Stimulated activated CD8-positive, alpha-beta memory T cell treated with anti-CD3 and anti-CD28 coated beads, Interleukin-4, amount 100 ng/mL, for 48 hours (primary cell): ENCODE data around the gene REEP6.
"Not testable (repeated sequence)": the region's sequence is repeated elsewhere in the genome, so short reads cannot be mapped to it uniquely, and the experiment has no call there.

Experiments
- DNase-seq: peaks from one replicate; pipeline ENCODE4 v3.0.0-alpha.2; 2020

Gene REEP6

DNA sequence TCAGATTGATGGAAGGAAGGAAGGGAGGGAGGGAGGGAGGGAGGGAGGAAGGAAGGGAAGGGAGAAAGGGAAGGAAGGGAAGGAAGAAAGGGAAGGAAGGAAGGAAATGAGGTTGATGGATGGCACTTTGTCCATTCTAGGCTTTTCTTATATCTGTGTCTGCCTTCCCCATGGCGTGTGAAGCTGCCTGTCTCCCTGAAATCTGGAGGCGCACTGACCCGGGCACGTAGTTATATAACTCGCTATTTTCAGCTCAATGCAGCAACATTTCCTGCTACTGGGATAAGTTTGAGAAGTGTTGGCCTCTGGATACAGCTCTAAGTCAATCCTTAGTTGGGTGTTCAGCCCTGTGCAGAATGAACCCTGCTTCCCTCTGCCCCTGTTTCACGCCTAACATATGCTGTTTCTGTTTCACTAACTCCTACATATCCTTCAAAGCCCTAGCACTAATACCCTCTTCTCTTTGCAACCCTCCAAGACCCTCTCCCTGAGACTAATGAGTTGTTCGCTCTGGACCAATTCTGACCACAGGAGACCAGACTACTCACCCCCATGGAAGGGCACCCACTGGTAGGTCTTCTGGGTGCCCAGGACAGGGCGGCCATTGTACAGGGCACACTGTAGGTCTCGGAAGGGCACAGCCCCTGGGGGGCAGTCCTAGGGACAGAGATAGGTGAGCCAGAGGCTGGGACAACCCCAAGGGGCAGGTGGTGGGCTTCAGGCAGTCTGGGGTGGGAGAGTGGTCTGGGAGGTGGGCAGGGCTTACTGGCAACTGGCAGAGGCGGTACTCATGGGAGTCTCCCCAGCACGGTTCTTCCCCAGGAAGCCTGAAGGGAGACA, 18.8 kb downstream of the REEP6 start:
- DNase-seq: no peak

DNA sequence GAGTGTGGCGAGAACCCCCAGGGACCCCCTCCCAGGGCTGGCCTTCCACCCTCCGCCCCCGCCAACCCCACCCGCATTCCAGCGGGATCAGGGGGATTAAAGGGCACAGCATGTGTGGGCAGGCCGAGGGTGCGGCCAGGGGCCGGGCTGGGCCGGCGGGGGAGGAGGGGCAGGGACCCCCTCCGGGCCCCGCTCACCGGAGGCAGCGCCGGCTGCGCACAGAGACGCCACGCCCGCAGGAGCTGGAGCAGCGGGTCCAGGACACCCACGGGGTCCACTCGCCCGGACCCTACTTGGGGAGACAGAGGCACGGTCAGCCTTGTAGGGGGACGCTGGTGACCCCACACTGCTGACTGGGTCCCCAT, 19.4 kb downstream of the REEP6 start:
- DNase-seq: no peak

DNA sequence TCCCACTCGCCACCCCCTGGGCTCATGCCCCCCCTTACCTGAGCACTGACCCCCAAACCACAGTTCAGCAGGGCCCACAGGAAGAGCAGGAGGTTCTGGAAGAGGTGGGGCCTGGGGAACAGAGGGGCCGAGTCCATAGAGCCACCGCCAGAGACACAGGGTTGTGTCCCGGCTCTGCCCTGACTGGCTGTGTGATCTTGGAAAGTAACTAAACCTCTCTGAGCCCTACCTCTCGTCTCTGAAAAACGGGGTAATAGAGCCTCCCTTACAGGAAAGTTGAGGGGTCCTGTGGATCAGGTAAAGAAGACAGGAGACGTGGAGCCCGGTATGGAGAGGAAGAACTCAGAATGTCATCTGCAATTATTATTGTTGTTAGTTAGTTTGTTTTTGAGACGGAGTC, 19.8 kb downstream of the REEP6 start:
- no peak for DNase-seq

DNA sequence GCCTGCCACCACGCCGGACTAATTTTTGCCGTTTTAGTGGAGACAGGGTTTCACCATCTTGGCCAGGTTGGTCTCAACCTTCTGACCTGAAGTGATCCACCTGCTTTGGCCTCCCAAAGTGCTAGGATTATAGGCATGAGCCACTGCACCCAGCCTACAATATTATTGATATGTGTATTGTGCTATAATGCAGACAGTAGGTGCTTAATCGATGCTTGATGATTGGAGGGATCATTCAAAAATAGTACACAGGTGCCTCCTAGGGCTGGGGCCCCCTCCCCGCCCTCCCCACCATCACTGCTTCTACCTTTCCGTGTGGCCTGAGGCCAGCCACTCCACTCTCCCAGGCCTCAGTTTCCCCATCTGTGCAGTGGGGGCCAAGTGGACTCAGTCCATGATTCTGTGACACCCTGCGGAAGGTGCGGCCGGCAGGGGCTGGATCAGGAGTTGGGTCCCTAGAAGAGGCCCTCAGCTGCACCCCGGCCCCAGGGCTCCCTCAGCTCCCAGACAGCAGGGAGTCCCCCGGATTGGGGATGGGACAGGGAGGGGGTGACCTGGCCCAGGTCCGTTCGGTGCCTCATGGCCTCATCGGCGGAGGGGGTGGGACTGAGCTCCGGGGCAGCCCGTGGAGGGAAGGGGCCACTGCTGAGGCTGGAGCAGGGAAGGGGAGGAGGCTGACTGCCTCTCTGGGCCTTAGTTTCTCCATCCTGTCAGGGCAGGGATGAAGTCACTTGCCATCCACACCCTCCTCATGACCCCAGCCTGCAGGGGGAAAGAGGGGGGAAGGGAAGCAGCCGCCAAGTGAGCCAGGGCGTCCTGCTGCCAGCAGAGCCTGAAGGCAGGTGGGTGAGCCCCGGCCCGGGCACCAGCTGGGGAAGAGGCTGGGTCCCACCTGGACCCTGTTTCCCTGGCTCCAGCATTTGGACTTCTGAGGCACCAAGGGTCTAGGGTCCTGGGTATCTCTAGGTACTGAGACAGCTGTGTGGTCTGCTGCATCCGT, 20.6 kb downstream of the REEP6 start:
- DNase-seq: no peak

DNA sequence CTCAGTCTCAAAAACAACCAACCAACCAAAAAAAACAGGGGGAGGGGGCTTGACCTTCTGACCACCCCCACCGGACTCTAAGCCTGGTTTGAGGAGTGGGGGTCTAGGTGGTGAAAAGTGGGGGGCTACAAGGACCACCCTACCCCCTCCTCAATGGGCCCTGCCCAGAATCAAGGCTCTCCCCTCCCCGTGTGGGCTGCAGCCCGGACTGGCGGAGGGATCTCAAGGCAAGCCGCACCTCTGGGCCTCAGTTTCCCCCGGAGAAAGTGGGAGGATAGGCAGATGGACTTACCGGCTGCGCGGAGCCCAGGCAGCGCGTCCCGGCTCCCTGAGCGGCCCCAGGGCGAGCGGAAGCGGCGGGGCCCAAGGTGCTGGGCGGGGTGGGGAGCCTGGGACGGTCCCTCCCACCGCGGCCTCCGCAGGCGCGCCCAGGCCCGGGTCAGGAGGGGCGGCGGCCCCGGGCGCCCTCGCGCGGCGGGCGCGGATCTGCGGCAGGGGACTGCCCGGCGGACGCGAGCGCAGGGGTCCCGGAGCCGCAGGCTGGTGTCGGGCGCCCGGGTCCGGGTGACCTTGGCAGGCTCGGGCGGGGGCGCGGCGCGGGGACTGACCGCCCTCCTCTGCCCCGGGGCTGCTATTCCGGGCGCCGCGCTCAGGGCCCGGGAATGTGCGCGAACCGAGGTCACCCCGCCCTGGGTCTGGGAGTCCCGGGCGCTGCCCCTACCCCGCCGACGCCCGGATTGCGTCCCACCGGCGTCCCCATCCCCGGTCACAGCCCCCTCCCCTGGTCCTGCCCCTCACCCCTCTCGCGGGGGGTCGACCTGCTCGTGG, 21.9 kb downstream of the REEP6 start, which contains the start of gene ADAMTSL5:
Gene ADAMTSL5, minus strand, starts transcription at position 349 of the 828 bp plus-strand sequence. CDS start 2,076 bp downstream, outside the sequence.
- peak; percentile 81 for DNase-seq

DNA sequence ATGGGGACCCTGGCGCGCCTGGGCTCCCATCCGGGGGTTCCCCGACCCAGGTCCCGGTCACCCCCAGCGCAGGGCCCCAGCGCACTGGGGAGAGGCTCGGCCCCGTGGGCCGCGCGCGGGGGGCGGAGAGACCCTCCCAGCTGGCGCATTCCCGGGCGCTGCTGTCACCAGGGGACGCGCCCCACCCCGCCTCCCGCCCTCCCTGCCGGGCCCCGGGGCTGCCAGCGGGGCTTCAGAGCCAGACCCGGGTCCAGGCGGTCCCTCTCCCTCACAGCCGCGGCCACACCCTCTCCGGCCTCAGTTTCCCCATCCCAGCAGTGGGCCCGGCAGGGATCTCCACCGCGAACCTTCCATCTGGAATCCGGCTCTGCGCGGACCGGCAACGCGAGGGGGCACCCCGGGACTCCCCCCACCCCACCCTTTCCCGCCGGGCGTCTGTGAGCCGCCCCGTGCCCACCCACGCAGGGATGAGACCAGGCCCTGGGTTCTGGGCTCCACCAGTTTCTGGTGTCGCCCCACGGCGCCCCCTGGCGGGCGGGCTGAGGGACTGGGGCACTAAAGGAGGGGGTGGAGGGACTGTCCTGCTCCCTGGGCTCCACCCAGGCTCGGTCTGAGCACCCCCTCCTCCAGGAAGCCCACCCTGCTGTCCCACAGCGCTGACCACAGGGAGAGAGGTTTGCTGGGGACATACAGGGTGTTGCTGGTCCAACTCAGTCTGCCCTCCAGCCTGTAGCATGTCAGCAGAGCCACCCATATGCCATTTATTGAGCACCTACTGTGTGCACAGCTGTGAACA, 22.7 kb downstream of the REEP6 start:
- DNase-seq: peak; percentile 83

DNA sequence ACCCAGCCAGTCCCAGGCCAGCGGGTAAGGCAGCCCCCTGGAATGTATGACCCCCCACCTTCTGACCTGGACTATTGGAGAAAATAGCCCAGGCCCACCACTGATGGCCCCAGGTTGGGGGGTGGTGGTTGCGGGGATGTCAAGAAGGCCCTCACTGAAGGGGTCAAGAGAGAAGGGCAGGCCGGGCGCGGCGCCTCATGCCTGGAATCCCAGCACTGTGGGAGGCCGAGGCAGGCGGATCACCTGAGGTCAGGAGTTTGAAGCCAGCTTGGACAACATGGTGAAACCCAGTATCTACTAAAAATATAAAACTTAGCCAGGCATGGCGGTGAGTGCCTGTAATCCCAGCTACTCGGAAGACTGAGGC, 23.3 kb downstream of the REEP6 start:
- DNase-seq: no peak

DNA sequence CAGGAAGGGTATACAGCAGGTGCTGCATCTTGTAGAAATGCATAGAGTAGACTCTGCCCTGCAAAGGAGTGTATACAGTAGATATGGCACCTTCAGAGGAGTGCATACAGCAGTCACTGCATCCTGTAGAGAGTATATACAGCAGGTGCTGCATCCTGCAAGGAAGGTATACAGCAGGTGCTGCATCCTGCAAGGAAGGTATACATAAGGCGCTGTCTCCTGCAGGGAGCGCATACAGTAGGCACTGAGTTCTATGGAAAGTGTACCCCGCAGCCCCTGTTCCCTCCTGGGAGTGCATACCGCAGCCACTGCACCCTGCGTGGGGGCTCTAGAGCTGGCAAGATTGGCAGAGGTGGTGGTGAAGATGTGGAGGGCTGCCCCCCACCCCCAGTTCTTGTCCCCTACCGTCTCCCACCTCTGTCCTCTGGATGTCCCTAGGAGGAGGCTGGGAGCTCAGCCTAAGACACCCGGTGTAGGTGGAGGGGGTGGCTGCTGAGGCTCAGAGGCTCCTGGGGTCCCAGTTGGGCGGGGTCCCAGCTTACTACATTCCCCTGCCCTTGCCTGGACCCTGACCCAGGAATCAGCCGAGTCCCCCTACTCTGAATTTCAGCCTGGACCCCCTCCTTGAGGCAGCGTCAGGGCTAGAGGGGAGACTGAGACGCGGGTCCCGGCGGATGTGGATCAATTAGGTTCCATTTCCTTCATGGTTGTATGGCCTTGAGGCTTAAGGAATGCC, 24.2 kb downstream of the REEP6 start:
- no peak for DNase-seq

DNA sequence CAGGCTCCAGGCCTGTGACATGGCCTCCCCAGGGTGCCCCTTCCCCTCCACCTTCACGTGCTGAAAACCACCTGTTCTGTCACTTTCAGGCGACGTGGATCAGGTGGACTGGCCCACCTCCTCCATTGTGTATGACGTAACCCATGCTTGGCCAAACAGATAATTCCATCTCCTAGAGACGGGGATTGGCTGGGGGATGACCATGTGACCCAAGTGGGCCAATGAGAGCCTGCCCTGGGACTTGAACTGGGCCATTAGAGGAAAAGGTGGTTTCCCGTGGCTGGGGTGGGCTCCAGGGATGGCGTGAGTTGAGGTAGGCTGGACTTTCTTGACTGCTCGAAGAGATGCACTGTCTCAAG, 25.4 kb downstream of the REEP6 start:
- DNase-seq: no peak

DNA sequence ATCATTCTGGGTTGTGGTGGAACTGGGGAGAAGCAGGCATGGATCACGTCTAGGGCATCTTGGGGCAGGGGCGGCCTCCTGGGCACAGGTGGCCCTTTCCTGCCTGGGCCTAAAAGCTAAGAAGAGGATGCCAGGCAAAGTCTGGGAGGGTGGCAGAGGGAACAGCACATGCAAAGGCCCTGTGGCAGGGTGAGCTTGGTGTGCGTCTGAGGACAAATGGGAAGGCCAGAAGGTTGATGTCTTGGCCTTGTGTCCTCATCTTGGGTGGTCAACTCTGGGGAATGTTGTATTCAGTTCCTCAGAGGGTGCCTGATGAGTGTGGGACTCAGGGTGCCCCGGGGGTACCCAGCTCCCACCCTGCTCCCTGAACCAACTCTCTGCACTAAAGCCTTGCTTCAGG, 27.5 kb downstream of the REEP6 start:
- DNase-seq: no peak

DNA sequence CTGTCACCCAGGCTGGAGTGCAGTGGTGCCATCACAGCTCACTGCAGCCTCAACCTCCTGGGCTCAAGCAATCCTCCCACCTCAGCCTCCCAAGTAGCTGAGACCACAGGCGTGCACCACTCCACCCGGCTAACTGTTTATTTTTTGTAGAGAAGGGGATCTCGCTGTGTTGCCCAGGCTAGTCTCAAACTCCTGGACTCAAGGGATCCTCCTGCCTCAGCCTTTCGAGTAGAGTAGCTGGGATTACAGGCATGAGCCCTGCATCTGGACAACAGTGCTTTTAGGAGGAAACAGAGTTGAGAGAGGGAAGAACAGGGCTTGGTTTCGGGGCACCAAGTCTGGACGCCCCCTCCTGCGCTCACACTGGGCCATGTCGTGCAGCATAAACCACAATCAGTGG, 28.8 kb downstream of the REEP6 start:
- not testable (repeated sequence) for DNase-seq

DNA sequence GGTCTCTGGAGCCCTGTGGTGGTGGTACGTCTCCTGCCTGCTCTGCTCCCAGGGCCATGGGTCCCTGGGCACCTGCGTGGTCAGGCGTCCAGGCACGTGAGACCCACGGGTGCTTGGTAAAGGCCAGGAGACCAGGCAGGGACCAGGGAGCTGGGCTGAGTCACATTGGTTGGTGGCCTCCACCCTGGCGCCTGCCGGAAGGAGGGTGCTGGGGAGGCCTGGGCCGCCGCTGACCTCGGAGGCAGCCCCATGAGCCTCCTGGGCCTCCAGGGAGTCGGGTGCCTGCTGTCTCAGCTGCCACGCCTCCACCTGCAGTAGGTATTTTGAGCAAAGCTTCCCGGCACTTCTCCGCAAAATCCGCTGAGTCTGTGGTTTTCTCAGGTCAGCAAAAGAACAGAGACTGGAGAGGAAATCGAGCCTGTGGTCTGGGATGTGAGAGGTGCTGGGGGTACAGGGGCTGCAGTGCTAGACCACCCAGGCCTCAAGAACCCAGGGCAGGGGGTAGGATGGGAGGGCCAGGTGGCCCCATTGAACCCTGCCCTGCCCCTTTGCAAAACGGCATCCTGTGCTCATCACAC, 29.3 kb downstream of the REEP6 start:
- no peak for DNase-seq

DNA sequence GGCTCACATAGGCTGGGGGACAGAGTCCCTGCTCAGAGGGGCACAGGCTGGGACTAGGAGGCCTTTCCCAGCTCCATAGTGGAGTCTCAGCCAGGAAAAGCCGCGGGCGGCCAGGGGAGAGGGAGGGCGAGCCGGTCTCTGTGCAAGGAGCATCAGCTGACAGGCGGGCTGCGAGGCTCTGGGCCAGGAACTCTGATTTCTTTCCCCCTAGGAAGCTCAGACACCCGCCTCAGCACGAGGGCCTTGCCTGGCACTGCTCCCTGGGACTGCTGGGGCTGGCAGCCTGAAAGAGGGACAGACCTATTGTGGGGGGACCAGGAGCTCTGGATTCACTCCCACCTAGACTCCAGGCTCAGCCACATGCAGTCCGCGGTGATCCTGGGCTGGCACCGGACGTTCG, 30.7 kb downstream of the REEP6 start:
- no peak for DNase-seq

DNA sequence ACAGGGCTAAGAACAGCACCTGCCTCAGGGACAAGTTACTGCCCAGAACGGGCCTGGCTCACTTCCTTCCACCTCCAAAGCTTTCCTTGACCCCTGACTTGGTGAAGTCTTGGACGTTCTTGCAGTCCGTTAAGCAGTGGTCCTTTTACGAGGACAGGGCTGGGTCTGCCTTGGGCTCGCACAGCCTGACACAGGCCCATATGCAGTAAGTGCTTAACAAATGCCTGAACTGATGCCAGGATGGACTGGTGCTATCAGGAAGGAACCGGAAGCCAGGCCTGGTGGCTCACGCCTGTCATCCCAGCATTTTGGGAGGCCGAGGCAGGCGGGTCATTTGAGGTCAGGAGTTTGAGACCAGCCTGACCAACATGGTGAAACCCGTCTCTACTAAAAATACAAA, 31.1 kb downstream of the REEP6 start:
- DNase-seq: no peak

DNA sequence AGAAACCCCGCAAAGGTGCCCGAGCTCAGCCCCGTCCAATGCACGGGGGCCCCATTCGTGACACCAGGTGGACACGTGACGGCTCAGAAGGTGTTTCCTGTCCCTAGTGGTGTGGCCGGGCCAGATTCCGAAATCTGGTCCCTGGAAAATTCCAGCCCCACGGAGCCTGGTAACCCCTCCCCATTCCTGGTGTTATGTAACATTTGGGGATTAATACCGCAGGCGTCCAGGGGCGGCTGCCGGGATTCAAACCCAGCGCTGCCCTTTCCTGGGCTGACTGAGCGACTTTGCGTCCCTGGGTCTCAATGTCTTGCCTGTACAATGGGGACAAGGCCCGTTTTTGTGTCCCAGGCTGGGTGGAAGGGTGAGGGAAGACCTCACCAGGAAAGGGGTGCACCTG, 31.9 kb downstream of the REEP6 start:
- no peak for DNase-seq

DNA sequence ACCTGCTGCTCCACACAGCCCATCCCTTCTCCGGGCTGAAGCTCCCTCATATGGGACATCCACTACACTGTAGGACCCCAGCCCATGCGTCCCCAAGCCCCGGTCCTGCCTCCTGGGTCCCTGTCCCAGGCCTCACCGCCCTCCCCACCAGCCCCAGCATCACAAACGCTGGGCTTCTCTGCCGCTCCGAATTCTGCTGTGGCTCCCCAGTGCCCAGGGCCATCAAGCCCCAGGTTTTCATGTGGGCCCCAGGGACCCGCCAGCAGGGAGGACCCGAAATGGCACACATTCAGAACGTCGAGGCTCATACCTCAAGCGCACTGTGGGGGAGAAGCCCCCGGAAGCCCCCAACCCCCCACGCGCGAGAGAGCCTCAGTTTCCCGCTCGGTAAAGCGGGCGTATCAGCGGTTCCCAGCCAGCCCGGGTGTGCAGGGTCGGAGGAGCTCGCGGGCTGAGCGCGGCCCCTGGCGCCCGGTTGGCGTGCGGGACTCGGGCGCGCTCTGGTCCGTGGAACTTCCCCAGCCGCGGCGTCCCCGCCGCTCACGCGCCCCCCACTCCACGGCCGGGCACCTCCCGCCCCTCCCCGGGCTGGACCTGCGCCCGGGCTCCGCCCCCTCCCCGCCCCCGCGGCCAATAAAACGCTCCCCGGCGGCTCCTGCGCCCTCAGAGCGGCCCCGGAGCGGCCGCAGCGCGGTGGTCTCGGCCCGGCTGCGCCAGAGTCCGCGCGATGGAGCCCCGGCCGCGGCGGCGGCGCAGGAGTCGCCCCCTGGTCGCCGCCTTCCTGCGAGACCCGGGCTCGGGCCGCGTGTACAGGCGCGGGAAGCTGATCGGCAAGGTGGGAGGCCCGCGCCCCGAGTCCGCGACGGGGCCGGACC, 32.7 kb downstream of the REEP6 start, which contains the start of gene PLK5:
Gene PLK5, plus strand, starts transcription at position 666 of the 875 bp plus-strand sequence. CDS start 2,920 bp downstream, outside the sequence.
- no peak for DNase-seq

DNA sequence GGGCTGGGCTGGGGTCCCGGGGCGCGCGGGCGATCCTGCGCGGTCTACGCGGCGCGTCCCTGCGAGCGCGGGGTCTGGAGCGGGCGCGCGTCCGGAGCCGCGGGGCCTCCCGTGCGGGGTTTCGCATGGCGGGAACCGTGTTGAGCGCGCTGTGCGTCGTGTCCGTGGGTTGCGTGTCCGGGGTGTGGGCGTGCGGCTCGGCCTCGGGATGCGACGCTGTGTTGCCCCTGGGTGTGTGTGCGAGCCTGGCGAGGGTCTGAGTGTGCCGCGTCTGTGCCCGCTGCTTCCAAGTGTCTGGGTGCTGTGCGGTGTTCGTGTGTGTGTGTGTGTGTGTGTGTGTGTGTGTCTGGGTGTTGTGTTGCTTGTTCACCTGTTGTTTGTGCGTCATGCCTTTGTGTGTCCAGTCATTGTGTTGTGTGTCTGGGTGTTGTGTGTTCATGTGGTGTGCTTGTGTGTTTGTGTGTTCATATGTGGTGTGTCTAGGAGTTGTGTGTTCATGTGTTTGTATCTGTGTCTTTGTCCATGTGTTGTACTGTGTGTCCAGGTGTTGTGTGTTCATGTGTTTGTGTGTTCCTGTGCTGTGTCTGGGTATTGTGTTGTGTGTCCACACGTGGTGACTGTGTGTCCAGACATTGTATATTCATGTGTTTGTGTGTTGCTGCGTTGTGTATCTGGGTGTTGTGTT, 33.4 kb downstream of the REEP6 start:
- DNase-seq: no peak

DNA sequence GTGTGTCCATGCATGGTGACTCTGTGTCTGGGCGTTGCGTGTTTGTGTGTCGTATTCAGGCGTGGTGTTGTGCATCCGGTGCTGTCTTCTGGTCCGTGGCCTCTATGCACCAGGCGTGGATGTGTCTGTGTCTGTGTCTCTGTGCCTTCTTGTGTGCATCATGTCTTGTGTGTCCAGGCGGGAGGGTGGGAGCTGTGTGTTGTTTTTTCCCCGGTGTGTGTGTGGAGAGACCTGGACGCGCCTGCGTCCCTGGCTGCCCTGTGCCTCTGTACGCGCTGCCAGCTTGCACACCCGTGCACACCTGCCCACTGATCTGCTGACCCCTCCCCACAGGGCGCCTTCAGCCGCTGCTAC, 34.0 kb downstream of the REEP6 start:
- no peak for DNase-seq

DNA sequence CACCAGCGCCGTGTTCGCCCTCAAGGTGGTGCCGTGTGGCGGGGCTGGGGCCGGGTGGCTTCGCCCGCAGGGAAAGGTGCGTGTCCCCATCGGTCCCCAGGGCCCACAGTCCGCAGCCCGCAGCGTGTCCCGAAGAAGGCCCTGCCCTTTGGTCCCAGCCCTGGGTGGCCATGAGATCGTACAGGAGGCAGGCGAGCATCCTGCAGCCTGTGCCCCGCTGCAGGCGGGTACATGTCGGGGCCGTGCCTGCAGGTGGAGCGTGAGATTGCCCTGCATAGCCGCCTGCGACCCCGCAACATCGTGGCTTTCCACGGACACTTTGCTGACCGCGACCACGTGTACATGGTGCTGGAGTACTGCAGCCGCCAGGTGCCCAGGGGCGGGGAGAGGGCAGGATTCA, 34.4 kb downstream of the REEP6 start:
- no peak for DNase-seq
